Keratinocyte (primary cell): ENCODE results near the gene ZEB2. TPM values are rescaled to one million over a fixed set of nuclear protein-coding genes. Genes with fewer than 3 reads are reported as not detected.

ENCODE experiments used
- DNase-seq: peaks from one replicate; pipeline ENCODE4 v3.0.0-alpha.2; 2011; ENCODE audit warnings: low read depth, missing footprints, low spot score
- FAIRE-seq: peaks from 2 replicates; lab custom pipeline; 2011; peaks lifted over from hg19 to GRCh38; lab: Jason Lieb, UNC
- H2AFZ ChIP-seq: 2 replicates; pipeline ENCODE4 v1.6.0; 2012; ENCODE audit warnings: low read length, control low read depth, inconsistent platforms; ENCODE audit not compliant: control insufficient read depth
- H3K27ac ChIP-seq: 2 replicates; pipeline ENCODE4 v1.5.1; 2011; ENCODE audit warnings: low read length; ENCODE audit not compliant: control insufficient read depth, insufficient read depth
- H3K27me3 ChIP-seq: 3 replicates; pipeline ENCODE4 v1.6.0; 2011; ENCODE audit warnings: low read length; ENCODE audit not compliant: control insufficient read depth, insufficient read depth; ENCODE audit errors: extremely low read depth
- H3K36me3 ChIP-seq, 2 experiments: 2 replicates in 1 of 2; 3 replicates in 1 of 2; pipeline ENCODE4 v1.5.1; 2011; ENCODE audit warnings: low read length in 2 of 2, mild to moderate bottlenecking in 1 of 2; ENCODE audit not compliant: control insufficient read depth in 2 of 2, insufficient read depth in 2 of 2; ENCODE audit errors: extremely low read depth in 1 of 2
- H3K4me1 ChIP-seq: 3 replicates; pipeline ENCODE4 v1.5.1; 2011; ENCODE audit warnings: low read length; ENCODE audit not compliant: control insufficient read depth, insufficient read depth; ENCODE audit errors: extremely low read depth
- H3K4me2 ChIP-seq: 3 replicates; pipeline ENCODE4 v1.6.0; 2011; ENCODE audit warnings: low read depth, low read length; ENCODE audit not compliant: control insufficient read depth, insufficient read depth; ENCODE audit errors: extremely low read depth
- H3K4me3 ChIP-seq, 3 experiments: fragments of 200-600 bp in 1 of 3; sonication (generic) in 1 of 3; 2 replicates in 2 of 3; 3 replicates in 1 of 3; pipeline ENCODE4 v1.5.1; 2011 to 2016; ENCODE audit warnings: low read length in 3 of 3, mild to moderate bottlenecking in 3 of 3, control low read depth in 2 of 3, inconsistent platforms in 1 of 3, low read depth in 1 of 3, mixed read lengths in 1 of 3, mixed run types in 1 of 3, moderate library complexity in 1 of 3; ENCODE audit not compliant: control insufficient read depth in 2 of 3, insufficient read depth in 2 of 3; ENCODE audit errors: extremely low read depth in 1 of 3
- H3K79me2 ChIP-seq: 2 replicates; pipeline ENCODE4 v1.6.0; 2012; ENCODE audit warnings: low read length; ENCODE audit not compliant: control insufficient read depth, insufficient read depth
- H3K9ac ChIP-seq: 3 replicates; pipeline ENCODE4 v1.6.0; 2011; ENCODE audit warnings: low read length; ENCODE audit not compliant: control insufficient read depth, insufficient read depth; ENCODE audit errors: extremely low read depth
- H3K9me1 ChIP-seq: 3 replicates; pipeline ENCODE4 v1.6.0; 2011; ENCODE audit warnings: low read length; ENCODE audit not compliant: control insufficient read depth, insufficient read depth; ENCODE audit errors: extremely low read depth
- H3K9me3 ChIP-seq: 2 replicates; pipeline ENCODE4 v1.5.1; 2012; ENCODE audit warnings: low read depth, low read length; ENCODE audit not compliant: control insufficient read depth
- H4K20me1 ChIP-seq: 3 replicates; pipeline ENCODE4 v1.6.0; 2011; ENCODE audit warnings: low read length; ENCODE audit not compliant: control insufficient read depth, insufficient read depth; ENCODE audit errors: extremely low read depth
- CTCF ChIP-seq, 3 experiments: IDR thresholded peaks in 1 of 3; conservative IDR thresholded peaks in 1 of 3; optimal IDR thresholded peaks in 1 of 3; 2 replicates in 2 of 3; 3 replicates in 1 of 3; pipeline versions ENCODE3 to v1.5.1; 2011; ENCODE audit warnings: low read length in 3 of 3, mild to moderate bottlenecking in 3 of 3, moderate library complexity in 2 of 3, control low read depth in 1 of 3, inconsistent platforms in 1 of 3; ENCODE audit not compliant: insufficient read depth in 2 of 3; ENCODE audit errors: extremely low read depth in 1 of 3
- EZH2 ChIP-seq: IDR thresholded peaks from one replicate; pipeline ENCODE4 v1.6.1; 2012; ENCODE audit warnings: inconsistent platforms, mild to moderate bottlenecking, low read length, moderate library complexity
- dilution Hi-C: fragments of 300-500 bp; cut with MboI; formaldehyde crosslinking; loops from one replicate; pipeline ENCODE4 v1.7.0; 2020; ENCODE audit warnings: low sequenced_read_pairs; ENCODE audit not compliant: extremely low pct_ligation_motif_present
- polyA plus RNA-seq, 5 experiments: library from polyadenylated mRNA; depleted of rRNA in 3 of 5; stranded (reverse) in 3 of 5; stranded (forward) in 1 of 5; unstranded in 1 of 5; fragments of >200 nt; gene quantifications; 1 replicate in 1 of 5; 2 replicates in 3 of 5; 3 replicates in 1 of 5; pipeline versions ENCODE4 v1.2.1 to v1.2.3, GENCODE V29; 2011 to 2012; ENCODE audit warnings: missing spikeins in 2 of 5, low read depth in 1 of 5, low replicate concordance in 1 of 5

The ZEB2 gene
- polyA plus RNA-seq, 1 donor (not counting 4 experiments of a cell fraction or from before 2014, with no cell fraction given) = 0.12 TPM

- Histone ChIP-seq H3K79me2 (no peaks in the 10 kb centered on the region), H3K36me3 (no peaks in the 10 kb centered on the region), H3K4me1 (no peaks in the 10 kb centered on the region), H3K27me3 (no peaks in the 10 kb centered on the region), H2AFZ (no peak overlapping the region), H3K9me3 (no peaks in the 10 kb centered on the region), H3K9ac (no peak overlapping the region), H3K27ac (no peak overlapping the region), H4K20me1 (no peaks in the 10 kb centered on the region), H3K9me1 (no peaks in the 10 kb centered on the region), H3K4me3 (no peak overlapping the region), H3K4me2 (no peak overlapping the region)
- TF ChIP-seq EZH2 (no peak), CTCF (optimal IDR thresholded peaks at IDR 0.05 in 1 of 3, IDR thresholded peaks at IDR 0.05 in 1 of 3, conservative IDR thresholded peaks at IDR 0.05 in 1 of 3; ENCODE audit: extremely low read depth in 1 of 3, insufficient read depth in 2 of 3, low read length in 3 of 3) (no peak)
- FAIRE-seq = no peak
- DNase-seq = no peak
- dilution Hi-C loops = no loop called here
Measured at GRCh38 chr2:144377914-144378313, 142.0 kb downstream of the ZEB2 start.

- Histone ChIP-seq H3K27me3 (no peaks in the 10 kb centered on the region), H3K9me3 (no peaks in the 10 kb centered on the region), H3K9me1 (no peaks in the 10 kb centered on the region), H2AFZ (no peak overlapping the region), H3K36me3 (no peaks in the 10 kb centered on the region), H4K20me1 (no peaks in the 10 kb centered on the region), H3K27ac (no peak overlapping the region), H3K79me2 (no peaks in the 10 kb centered on the region), H3K4me2 (no peak overlapping the region), H3K4me3 (no peak overlapping the region), H3K4me1 (no peaks in the 10 kb centered on the region), H3K9ac (no peak overlapping the region)
- dilution Hi-C loops = no loop called here
- no peak for DNase-seq
- TF ChIP-seq CTCF (optimal IDR thresholded peaks at IDR 0.05 in 1 of 3, IDR thresholded peaks at IDR 0.05 in 1 of 3, conservative IDR thresholded peaks at IDR 0.05 in 1 of 3; ENCODE audit: extremely low read depth in 1 of 3, insufficient read depth in 2 of 3, low read length in 3 of 3) = no peak
- no peak for TF ChIP-seq EZH2
- no peak for FAIRE-seq
Measured at GRCh38 chr2:144376926-144377325, 143.0 kb downstream of the ZEB2 start.
